ENCODE data around the gene PRSS3.
"Not testable (repeated sequence)": the region's sequence is repeated elsewhere in the genome, so short reads cannot be mapped to it uniquely, and the experiment has no call there.

GRCh38 chr9:33774074-33774659 is 21.2 kb upstream of the PRSS3 start:
- TF ChIP-seq ZNF121 (CRISPR knock-in tag; conservative IDR thresholded peaks at IDR 0.05); CTCF (IDR thresholded peaks at IDR 0.05 in 2 of 3, conservative IDR thresholded peaks at IDR 0.05 in 1 of 3; ENCODE audit: insufficient read depth in 2 of 3, low read depth in 1 of 3, low read length in 3 of 3); POLR2AphosphoS5 (IDR thresholded peaks at IDR 0.05; ENCODE audit: control insufficient read depth, insufficient read depth, low read depth, low read length); SP1 (CRISPR knock-in tag; IDR thresholded peaks at IDR 0.05); MAX (CRISPR knock-in tag; IDR thresholded peaks at IDR 0.05); MYC (IDR thresholded peaks at IDR 0.05; ENCODE audit: low read depth, low read length); MYC (CRISPR knock-in tag; IDR thresholded peaks at IDR 0.05; ENCODE audit: borderline replicate concordance, low read depth); CEBPB (tag; IDR thresholded peaks at IDR 0.05); XRCC3 (IDR thresholded peaks at IDR 0.05); POLR2A (conservative IDR thresholded peaks at IDR 0.05); U2AF2 (optimal IDR thresholded peaks at IDR 0.05; ENCODE audit: low read depth, low read length); RFX5 (IDR thresholded peaks at IDR 0.05; ENCODE audit: low read depth, low read length); SMC3 (conservative IDR thresholded peaks at IDR 0.05; ENCODE audit: insufficient read depth, low read depth, low read length); TAF1 (IDR thresholded peaks at IDR 0.05; ENCODE audit: control insufficient read depth, extremely low read depth, insufficient read depth, low read length, severe bottlenecking): not testable (repeated sequence)
